GM13977 (cell line): Measurements from ENCODE around the gene ANKRD33B.
"Not testable (repeated sequence)": the region's sequence is repeated elsewhere in the genome, so short reads cannot be mapped to it uniquely, and the experiment has no call there.

ENCODE experiments used
- DNase-seq: peaks from one replicate; pipeline ENCODE4 v3.0.0; 2012; ENCODE audit warnings: low spot score
- in situ Hi-C: fragments of 300-500 bp; cut with MboI; formaldehyde crosslinking; loops from one replicate; pipeline ENCODE4 v1.12.0; 2022; ENCODE audit warnings: low sequenced_read_pairs, low pct_unique_long_range_greater_than_20kb, mixed read lengths, inconsistent platforms; ENCODE audit not compliant: unreplicated experiment
- TF ChIP-seq, protein P1 (sequence below): IDR thresholded peaks from 2 replicates; pipeline ENCODE4 v1.5.1; 2012; ENCODE audit warnings: mild to moderate bottlenecking, control low read depth; ENCODE audit not compliant: insufficient read depth; ENCODE audit errors: extremely low read depth, missing control alignments

Gene ANKRD33B

DNA sequence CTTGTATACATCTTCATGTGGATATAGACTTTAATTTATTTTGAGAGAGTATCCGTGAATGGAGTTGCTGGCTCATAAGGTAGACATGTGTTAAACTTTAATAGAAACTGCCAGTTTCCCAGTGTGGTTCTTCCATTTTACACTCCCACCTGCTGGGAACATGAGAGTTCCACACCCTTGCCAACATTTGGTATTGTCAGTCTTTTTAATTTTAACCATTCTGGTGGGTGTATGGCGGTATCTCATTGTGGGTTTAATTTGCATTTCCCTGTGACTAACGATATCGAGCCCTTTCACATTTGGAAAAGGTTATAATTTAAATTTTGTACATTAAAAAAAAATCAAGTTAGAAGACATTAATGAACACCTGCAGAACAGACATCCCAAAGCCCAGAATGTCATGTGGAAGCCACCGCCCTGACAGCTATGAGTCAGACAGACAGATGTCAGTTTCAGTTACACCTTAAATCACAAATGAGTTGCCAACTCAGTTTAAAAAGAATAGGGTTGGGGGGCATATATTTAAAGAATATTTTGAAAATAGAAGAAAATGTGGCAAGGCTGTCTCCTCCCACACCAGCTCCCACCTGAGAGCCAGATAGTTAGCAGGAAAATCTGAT, 36.9 kb downstream of the ANKRD33B start:
- TF ChIP-seq, protein P1, sequence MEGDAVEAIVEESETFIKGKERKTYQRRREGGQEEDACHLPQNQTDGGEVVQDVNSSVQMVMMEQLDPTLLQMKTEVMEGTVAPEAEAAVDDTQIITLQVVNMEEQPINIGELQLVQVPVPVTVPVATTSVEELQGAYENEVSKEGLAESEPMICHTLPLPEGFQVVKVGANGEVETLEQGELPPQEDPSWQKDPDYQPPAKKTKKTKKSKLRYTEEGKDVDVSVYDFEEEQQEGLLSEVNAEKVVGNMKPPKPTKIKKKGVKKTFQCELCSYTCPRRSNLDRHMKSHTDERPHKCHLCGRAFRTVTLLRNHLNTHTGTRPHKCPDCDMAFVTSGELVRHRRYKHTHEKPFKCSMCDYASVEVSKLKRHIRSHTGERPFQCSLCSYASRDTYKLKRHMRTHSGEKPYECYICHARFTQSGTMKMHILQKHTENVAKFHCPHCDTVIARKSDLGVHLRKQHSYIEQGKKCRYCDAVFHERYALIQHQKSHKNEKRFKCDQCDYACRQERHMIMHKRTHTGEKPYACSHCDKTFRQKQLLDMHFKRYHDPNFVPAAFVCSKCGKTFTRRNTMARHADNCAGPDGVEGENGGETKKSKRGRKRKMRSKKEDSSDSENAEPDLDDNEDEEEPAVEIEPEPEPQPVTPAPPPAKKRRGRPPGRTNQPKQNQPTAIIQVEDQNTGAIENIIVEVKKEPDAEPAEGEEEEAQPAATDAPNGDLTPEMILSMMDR: no peak
- no peak for DNase-seq
- in situ Hi-C loops: no loop called here

DNA sequence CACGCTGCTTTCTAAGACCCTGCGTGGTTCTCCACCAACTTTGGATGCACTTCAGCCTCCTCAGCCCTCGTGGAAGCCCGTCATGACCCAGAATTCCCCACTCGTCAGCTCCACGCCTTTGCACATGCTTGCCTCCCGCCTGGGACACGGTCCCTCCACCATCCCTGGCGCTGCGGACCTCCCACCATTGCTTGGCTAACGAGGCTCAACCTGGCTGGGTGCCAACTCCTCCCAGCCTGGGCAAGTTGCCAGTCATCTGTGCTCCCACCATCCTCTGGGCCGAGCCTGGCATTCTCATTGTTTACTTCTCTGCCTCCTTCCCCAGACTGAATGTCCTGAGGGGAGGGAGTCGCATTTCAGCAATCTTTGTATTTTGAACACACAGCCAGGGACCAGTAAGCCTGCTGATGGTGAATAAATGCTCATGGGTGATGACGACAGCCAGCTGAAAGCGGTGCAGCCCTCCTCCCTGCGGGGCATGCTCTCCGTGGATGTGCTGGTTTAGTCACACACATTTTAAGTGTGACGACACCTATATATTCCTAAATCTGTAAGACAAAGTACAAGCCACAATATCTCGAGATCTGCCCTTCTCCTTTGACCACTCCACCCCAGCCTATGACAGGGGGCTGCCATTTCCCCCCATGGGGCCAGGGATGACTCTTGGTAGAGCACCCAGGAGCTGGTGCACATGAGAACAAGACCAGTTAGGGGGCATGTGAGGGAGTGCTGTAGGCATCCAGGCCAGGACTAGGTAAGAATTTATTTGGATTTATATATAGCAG, 37.6 kb downstream of the ANKRD33B start:
- TF ChIP-seq, protein P1: no peak
- in situ Hi-C loops: no loop called here
- no peak for DNase-seq

DNA sequence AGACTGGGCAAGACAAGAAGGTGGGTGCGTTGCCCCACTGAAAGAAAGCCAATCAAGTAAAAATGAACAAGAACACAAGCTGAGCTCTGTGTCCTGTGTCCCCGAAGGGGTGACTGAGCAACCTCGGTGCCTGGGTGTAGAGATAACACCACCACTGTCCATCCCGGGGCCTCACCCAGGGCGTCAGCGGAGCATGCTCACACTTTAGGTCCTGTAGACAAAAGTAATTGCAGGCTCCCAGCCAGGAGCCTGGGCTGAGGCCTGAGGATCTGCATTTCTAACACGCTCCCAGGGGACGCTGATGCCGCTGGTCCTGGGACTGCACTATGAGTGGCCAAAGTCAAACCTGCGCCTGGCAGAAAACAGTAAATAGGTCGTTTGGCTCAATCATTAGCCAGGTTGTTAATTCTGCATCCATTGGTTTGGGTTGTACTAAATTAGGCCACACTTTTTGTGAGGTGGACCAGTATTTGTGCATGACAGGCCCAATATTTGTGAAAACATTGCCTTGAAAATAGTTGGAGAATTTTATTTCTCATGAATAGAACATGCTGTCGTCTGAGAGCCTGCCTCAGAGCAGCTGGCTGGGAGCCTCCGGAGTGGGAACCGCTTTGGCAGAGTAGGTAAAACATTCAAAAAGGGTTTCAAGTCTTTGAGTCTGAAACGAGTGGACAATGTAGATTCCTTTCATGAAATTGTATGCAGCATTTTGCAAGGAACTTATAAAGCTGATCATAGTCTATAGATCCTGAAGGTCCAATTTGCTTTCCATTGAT, 38.3 kb downstream of the ANKRD33B start:
- in situ Hi-C loops: no loop called here
- DNase-seq: no peak
- TF ChIP-seq, protein P1: no peak

DNA sequence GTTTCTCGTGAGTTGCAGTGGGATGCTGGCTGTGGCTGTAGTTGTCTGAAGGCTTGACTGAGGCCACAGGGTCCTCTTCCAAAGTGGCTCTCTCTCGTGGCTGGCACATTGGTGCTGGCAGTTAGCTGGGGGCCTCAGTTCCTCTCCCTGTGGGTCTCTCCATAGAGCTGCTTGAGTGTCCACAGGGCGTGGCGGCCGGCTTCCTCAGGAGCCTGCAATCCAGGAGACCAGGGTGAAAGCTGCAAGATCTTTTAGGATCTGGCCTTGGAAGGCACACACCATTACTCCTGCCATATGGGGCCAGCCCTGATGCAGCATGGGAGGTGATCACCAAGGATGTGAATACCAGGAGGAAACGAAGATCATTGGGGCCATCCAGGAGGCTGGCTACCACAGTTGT, 41.1 kb downstream of the ANKRD33B start:
- in situ Hi-C loops: no loop called here
- TF ChIP-seq, protein P1: no peak
- no peak for DNase-seq

DNA sequence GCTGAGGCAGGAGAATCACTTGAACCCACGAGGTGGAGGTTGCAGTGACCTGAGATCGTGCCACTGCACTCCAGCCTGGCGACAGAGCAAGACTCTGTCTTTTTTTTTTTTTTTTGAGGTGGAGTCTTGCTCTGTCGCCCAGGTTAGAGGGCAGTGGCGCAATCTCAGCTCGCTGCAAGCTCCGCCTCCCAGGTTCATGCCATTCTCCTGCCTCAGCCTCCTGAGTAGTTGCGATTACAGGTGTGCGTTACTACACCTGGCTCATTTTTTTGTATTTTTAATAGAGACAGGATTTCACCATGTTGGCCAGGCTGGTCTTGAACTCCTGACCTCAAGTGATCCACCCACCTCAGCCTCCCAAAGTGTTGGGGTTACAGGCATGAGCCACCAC, 42.8 kb downstream of the ANKRD33B start:
- DNase-seq, in situ Hi-C loops: not testable (repeated sequence)

DNA sequence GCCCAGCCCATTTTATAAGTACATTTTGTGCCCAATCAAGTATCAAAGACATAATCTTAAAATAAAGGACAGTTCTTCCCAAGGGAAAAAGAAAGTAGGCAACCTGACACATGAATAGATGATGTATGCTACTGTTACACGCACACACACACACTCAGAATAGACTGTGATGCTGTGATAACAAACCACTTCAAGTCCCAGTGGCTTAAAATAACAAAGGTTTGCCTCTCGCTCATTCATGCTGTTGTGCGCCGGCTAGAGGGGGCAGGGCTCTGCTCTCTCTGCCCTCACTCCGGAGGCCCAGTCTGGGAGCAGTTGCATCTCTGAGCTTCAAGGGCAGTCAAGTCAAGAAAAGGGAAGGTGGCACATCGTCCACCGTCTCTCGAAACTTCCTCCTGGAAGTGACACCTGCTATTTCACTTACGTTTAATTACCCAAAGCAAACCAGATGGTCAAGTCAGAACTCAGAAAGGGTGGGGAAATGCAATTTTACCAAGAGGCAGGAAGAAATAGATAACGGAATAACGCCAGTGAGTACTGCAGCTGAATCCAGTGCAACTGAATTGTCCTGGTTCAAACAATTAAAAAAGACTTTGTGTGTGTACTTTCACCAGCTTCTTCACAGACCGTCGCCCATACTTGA, 43.3 kb downstream of the ANKRD33B start:
- TF ChIP-seq, protein P1: no peak
- in situ Hi-C loops: no loop called here

More for the DNA sequence above, 43.3 kb downstream of the ANKRD33B start:
- DNase-seq: peak; percentile 61
